Endothelial cell of coronary artery (primary cell): ENCODE results near the gene TMEM95. TPM values are rescaled to one million over a fixed set of nuclear protein-coding genes. Genes with fewer than 3 reads are reported as not detected.

Experiments
- total RNA-seq: library from RNA; depleted of rRNA; stranded (reverse); fragments of >200 nt; gene quantifications from 2 replicates; pipeline ENCODE4 v1.2.3, GENCODE V29; 2014

TMEM95 gene, protein sequence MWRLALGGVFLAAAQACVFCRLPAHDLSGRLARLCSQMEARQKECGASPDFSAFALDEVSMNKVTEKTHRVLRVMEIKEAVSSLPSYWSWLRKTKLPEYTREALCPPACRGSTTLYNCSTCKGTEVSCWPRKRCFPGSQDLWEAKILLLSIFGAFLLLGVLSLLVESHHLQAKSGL
- not detected in 2 replicates for total RNA-seq

DNA sequence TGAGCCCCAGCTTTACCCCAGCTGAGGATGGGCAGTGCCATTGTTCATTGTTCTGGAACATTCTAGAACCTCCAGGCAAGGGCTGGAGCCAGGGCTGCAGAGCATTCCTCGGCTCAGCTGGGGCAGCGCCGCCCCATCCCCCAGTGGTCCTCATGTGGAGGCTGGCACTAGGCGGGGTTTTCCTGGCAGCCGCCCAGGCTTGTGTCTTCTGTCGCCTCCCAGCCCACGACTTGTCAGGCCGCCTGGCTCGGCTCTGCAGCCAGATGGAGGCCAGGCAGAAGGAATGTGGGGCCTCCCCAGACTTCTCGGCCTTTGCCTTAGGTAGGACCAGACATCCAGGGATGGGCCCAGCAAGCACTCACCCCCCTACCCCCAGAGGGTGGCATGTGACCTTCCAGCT is at the start of gene TMEM95:
Gene TMEM95, plus strand, starts transcription at position 104 of the 400 bp plus-strand sequence. Its CDS starts 49 bp downstream, at position 153.

DNA sequence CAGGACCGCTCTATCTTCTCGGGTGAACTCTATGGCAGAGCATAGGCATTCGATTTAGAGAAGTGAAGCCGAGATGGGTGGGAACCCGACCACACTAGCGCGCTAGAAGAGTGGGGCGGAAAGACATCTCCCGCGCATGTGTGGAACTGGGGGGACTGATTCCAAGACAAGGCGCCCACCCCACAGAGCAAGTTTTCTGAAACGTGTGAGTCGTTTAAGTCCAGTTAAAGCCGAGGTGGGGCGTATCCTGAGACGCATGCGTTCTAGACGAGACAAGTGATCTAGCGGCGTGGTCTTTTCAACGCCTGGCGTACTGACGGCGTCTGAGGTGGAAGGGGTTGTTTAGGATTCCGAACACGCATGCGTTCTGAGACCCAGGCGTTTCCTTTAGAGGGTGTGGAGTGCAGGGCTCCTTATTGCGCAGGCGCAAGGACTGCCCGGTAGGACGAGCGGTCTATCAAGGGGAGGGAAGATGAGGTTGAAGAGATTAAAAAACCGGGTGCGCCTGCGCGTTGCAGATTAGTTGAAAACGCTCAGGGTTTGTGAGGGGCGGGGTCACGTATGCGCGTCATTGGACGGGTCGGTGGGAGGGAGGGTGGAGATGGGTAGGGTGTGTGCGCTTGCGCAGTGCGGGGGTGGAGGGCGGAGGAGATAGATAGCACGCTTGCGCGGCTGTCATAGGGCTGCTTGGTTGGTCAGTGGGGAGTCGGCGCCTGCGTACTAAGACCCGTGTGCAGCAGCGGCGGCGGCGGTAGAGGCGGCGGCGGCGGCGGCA is 47.9 kb upstream of the TMEM95 start, which contains the start of gene EIF5A:
Gene EIF5A, plus strand, starts transcription at position 718 of the 775 bp plus-strand sequence. CDS start 2,008 bp downstream, outside the sequence.

DNA sequence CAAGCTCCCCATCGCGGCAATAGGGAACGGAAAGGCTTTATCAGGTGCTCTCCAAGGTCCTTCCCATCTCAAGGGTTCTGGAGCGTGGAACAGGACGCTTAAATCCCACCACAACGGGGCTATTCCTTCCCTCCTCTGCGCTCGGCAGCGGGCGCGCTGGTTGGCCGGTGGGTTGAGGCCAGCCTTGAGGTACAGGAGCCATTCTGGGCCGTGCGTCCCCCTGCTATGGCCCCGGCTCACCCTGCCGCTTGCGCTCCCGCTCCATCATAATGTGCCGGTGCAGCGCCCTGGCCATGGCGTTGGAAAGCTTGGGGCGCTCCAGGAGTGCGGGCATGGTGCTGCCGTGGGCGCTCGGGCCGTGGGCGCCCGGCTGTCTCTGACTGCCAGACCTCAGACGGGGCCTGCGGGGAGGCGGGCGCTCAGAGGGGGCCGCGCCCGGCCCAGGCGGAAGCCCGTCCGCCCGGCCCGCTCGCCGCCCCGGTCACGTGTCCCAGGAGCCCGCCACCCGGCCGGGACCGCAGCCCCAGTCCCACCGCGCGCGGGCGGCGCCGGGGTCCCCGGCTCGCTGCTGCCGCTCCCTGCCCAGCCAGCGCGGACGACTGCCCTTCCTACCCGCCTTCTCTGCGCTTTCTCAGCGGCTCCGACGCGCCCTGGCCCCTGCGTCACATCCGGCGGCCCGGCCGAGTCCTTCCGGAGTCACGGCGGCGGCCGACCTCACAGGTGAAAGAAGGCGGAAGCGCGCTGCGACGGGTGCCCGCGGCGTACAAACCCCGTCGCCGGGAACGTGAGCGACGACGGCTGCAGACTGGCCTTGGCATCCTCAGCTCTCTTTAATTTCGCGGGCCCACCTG is 40.0 kb upstream of the TMEM95 start, which contains the start of gene GPS2:
Gene GPS2, minus strand, starts transcription at position 642 of the 851 bp plus-strand sequence. Its CDS starts 308 bp downstream, at position 334.

DNA sequence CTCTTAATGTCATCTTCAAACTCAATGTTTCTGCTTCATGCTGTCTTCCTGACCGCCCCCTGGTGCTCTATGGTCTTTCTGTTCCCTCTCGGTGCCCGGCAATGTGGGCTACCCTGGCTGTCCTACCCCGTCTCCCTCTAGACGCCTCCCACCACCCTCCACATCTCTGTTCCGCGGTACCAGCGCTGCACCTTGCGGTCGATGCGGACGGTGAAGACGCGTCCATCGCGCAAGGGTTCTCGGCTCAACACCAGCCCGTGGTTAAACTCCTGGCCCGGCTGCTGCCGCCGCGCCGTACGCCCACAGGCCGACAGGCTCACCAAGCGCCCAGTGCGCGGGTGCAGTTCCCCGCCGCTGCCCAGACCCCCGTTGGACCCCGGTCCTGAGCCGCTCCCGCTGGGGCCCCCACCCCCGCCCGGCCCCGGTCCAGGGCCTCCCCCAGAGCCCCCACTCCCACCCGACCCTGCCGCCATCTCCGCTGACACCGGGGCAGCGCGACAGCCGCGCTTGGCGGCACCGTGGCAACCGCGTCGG is 26.0 kb upstream of the TMEM95 start, which contains the start of gene NEURL4:
Gene NEURL4, minus strand, starts transcription at position 496 of the 534 bp plus-strand sequence. Its CDS starts 23 bp downstream, at position 473.

DNA sequence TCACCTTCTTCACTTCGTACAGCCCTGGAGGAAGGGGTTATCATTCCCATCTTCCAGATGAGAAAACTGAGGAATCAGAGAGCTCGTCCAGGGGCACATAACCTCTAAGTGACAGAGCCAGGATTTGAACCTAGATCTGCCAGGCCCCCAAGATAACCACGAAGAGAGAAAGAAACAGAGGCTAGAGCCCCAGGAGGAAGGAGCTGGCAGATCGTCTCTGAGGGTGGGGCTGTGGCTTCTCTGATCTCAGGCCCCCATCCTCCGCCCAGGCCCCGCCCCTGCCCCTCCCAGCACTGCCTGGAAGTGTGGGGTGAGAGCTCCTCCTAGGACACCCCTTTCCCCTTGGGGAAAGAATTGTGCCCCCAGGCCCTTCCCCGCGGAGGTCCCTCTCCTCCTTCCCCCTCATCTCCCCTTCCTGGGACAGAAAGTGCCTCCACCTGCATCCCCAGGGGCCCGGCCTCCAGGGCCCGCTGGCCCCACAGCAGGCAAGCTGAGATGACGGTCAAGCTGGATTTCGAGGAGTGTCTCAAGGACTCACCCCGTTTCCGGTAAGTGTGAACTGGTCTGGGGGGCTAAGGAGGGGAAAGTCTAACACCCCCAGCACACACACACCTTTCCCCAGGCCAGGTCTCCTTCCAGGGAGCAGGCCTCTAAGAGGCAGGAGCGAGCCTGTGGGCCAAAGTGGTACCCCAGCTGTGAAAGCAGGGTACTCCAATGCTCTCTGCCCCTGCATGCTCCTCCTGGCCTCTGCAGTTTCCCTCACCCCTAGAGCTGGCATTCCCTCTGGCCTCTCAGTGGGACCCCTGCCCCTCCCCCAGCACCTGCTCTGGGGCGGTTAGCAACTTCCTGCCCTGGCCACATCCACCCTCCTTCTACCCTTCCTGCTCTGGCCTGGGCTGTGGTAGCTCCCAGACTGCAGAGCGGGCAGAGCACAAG is 18.4 kb upstream of the TMEM95 start, which contains the start of gene ACAP1:
Gene ACAP1, plus strand, starts transcription at position 290 of the 936 bp plus-strand sequence. Its CDS starts 206 bp downstream, at position 496.

DNA sequence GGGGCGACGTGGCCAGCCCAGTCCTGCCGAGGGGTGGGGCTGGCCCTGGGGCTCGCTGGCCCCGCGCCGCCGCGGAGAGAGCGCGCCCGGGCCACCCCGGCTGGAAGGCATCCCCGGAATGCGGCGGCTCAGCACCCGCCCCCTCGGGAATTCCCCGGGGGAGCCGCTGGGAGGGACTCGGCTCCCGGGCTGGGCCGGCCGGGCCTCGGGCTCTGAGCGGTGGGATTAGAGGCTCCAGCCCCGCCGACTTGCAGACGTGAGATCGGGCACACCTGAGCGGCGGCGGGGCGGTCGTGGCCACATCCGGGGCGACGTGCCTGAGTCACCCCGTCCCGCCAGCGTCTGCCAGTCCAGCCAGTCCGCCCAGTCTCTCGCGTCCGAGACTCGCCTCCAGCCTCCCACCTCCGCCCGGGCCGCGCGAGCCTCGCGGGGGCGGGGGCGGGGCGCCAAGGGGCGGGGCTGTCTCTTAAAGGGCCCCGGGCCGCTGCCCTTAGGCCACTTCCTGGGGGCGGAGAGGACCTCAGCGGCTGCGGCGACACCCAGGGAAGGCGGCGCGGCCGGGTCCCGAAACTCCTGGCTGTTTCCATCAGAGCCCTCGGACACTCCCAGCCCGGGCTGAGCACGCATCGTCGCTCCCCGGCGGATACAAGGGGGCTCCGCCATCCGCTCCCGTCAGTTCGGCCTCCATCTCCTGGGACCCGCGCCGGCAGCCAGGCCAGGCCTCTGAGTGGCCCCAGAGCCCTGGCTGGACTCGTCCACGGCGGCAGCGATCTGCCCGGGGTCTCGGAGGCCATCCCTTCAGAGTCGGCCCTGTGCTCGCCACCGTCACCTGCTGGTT is 3.1 kb upstream of the TMEM95 start, which contains the start of gene KCTD11:
Gene KCTD11, plus strand, starts transcription at position 498 of the 838 bp plus-strand sequence.

DNA sequence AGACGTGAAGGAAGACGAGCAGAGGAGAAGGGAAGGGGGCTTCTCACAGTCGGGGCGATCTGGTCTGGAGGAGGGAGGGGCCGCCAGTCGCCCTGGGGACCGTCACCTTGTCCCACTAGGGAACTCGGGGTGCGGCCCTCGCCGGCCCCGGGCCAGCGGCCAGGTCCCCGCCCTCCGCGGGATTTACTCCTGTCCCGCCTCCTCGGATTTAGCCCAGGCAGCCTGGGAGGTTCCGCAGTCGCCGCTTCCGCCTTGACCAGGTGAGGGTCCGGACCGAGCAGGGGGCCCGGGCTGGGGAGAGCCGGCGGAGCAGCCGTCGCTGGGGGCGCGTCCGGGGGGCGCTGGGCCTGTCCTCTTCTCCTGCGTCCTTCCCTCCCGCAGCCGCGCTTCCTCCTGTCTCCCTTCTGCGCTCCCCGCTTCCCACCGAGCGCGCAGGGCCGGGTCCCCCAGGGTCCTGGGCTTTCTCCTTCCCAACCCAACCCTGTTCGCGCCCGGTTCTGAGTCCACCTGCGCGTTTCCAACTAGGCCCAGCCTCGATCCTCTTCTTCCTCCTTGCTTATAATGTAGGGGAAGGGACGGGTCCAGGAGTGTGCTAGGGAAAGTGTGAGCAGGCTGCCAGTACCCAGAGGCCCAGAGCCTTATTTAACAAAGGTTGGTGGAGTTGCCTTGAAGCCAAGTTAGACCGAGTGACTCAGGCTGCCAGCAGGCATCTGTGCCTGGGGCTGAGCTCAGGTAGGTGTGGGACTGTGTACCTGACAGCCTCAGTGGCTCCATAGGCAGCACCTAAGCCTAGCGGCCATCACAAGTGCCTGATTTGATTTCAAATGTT is 26.1 kb downstream of the TMEM95 start, which contains the start of gene TNK1:
Gene TNK1, plus strand, starts transcription at position 235 of the 829 bp plus-strand sequence. CDS start 1,838 bp downstream, outside the sequence.

DNA sequence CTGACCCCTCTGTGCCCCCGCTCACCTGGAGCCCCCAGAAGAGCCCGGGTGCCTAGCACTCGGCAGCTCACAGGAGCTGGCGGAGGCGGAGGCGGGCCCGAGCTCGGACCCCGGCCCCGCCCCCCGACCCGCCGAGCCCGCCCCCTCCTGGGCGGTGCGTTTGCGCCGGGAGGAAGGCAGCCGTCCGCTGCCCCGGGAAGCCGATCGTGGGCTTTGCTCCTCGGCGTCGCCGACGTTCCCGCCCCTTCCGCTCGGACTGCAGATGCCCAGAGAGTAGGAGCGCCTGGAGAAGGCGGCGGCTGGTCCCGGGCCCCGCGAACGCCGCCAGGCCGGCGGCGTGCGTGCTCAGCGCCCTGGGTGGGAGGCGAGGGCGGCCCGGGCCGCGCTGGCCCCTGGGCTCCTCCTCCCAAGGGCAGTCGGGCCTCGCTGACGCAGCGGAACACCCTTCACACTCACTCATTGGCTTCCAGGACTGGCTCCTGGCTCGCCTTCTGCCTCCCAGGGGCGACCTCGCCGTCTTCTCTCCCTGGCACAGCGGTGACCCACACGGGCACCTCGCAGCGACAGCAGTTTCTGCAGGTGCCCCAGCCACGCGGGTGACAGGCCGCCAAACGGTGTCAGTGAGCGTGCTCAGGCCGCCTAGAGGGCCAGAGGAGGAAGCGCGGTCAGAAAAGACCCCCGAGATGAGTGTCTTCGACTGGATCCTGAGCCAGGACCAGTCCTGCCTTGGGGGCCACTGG is 39.7 kb downstream of the TMEM95 start, which contains the start of gene PLSCR3:
Gene PLSCR3, minus strand, starts transcription at position 74 of the 740 bp plus-strand sequence. CDS start 415 bp downstream, outside the sequence.

DNA sequence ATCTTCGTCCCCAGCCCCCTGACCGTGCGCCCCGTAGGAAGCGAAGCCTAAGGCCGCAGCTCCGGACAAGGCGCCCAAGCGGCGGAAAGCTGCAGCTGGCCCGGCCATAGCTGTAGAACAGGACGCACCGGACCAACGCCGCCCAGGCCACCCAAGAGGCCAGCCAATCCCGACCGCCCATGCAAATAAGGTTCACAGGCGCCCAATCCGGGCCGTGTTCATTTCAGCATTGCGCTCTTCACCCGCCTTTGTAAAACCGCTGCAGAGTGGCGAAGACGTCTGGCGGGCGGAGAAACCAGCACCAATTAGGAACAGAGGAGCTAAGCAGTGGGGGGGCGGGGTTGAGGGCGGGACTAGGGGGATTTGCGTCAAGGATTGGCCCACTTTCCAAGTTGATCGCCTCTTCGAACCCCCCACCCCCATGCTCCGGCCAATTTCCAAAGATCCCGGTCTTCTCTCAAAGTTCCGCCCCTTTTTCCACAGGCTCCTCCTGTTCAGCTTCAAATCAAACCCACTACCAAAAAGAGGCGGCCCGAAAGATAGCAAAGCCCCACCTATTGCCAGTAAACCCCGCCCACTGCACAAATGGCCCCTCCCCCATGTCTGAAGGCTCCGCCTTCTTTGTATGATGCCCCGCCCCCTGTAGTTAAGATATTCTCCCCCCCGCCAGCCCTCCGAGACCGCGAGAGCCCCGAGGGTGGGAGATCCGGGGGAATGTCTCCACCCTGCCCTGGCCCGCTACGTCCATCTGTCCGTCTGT is 49.2 kb downstream of the TMEM95 start, which contains the start of gene TMEM256:
Gene TMEM256, minus strand, starts transcription at position 121 of the 760 bp plus-strand sequence. Its CDS starts 13 bp downstream, at position 108.

Other genes with a start within 250 kb of the TMEM95 start
- not detected in 2 replicates for gene ASGR2, start 240.3 kb upstream of the TMEM95 start, total RNA-seq
- 9.2 TPM in 2 replicates for gene ASGR1, start 175.8 kb upstream of the TMEM95 start, total RNA-seq
- gene DLG4, start 135.3 kb upstream of the TMEM95 start, total RNA-seq, result 10.3 and 23.2 TPM in 2 replicates
- gene ACADVL, start 135.2 kb upstream of the TMEM95 start, total RNA-seq, result 192 and 322 TPM in 2 replicates
- gene DVL2, start 120.6 kb upstream of the TMEM95 start, total RNA-seq, result 37.3 and 41.1 TPM in 2 replicates
- 37.7 and 45.1 TPM in 2 replicates for gene PHF23, start 115.7 kb upstream of the TMEM95 start, total RNA-seq
- 92.4 and 120 TPM in 2 replicates for gene GABARAP, start 112.7 kb upstream of the TMEM95 start, total RNA-seq
- 19.3 and 39.2 TPM in 2 replicates for gene CTDNEP1, start 103.4 kb upstream of the TMEM95 start, total RNA-seq
- 30.2 and 31.5 TPM in 2 replicates for gene ELP5, start 102.9 kb upstream of the TMEM95 start, total RNA-seq
- gene CLDN7, start 92.7 kb upstream of the TMEM95 start, total RNA-seq, result 13.4 and 15.9 TPM in 2 replicates
- under 0.01 TPM in 2 replicates for gene SLC2A4, start 73.4 kb upstream of the TMEM95 start, total RNA-seq
- not detected in 2 replicates for gene YBX2, start 60.5 kb upstream of the TMEM95 start, total RNA-seq
- 734 and 935 TPM in 2 replicates for gene EIF5A, start 47.5 kb upstream of the TMEM95 start, total RNA-seq
- gene GPS2, start 39.8 kb upstream of the TMEM95 start, total RNA-seq, result 26.1 and 27.3 TPM in 2 replicates
- gene NEURL4, start 25.8 kb upstream of the TMEM95 start, total RNA-seq, result 16.6 and 24.9 TPM in 2 replicates
- 0.45 and 0.66 TPM in 2 replicates for gene ACAP1, start 18.6 kb upstream of the TMEM95 start, total RNA-seq
- 2.2 and 3.6 TPM in 2 replicates for gene KCTD11, start 3.0 kb upstream of the TMEM95 start, total RNA-seq
- gene TNK1, start 25.9 kb downstream of the TMEM95 start, total RNA-seq, result under 0.01 and 0.28 TPM in 2 replicates
- gene PLSCR3, start 39.4 kb downstream of the TMEM95 start, total RNA-seq, result 16.8 and 23.6 TPM in 2 replicates
- gene TMEM256, start 48.9 kb downstream of the TMEM95 start, total RNA-seq, result 86.7 and 102 TPM in 2 replicates
- 2.9 and 5.1 TPM in 2 replicates for gene NLGN2, start 52.7 kb downstream of the TMEM95 start, total RNA-seq
- not detected in 2 replicates for gene SPEM1, start 65.2 kb downstream of the TMEM95 start, total RNA-seq
- not detected in 2 replicates for gene SPEM2, start 70.5 kb downstream of the TMEM95 start, total RNA-seq
- gene SPEM3, start 73.7 kb downstream of the TMEM95 start, total RNA-seq, result not detected in 2 replicates
- 5.2 and 6.0 TPM in 2 replicates for gene TMEM102, start 80.3 kb downstream of the TMEM95 start, total RNA-seq
- 0.09 and 0.94 TPM in 2 replicates for gene FGF11, start 84.4 kb downstream of the TMEM95 start, total RNA-seq
- gene CHRNB1, start 89.9 kb downstream of the TMEM95 start, total RNA-seq, result 4.4 and 6.6 TPM in 2 replicates
- 8.2 and 13.7 TPM in 2 replicates for gene ZBTB4, start 124.5 kb downstream of the TMEM95 start, total RNA-seq
- not detected in 2 replicates for gene SLC35G6, start 126.3 kb downstream of the TMEM95 start, total RNA-seq
- 79.3 and 81.6 TPM in 2 replicates for gene POLR2A, start 129.2 kb downstream of the TMEM95 start, total RNA-seq
- gene TNFSF12, start 193.9 kb downstream of the TMEM95 start, total RNA-seq, result 6.1 and 10.5 TPM in 2 replicates
- gene TNFSF13, start 203.6 kb downstream of the TMEM95 start, total RNA-seq, result 0.66 and 0.90 TPM in 2 replicates
- gene SENP3, start 206.8 kb downstream of the TMEM95 start, total RNA-seq, result 86.7 and 95.7 TPM in 2 replicates
- gene CD68, start 224.5 kb downstream of the TMEM95 start, total RNA-seq, result 1.6 and 2.8 TPM in 2 replicates
- 56.6 and 73.6 TPM in 2 replicates for gene MPDU1, start 228.7 kb downstream of the TMEM95 start, total RNA-seq
- 0.09 and 0.28 TPM in 2 replicates for gene SOX15, start 234.9 kb downstream of the TMEM95 start, total RNA-seq